CD4-positive, CD25-positive, alpha-beta regulatory T cell (primary cell): ENCODE measurements around the gene ABHD15. TPM values are rescaled to one million over a fixed set of nuclear protein-coding genes. Genes with fewer than 3 reads are reported as not detected.
A peak's percentile ranks its signal among the peaks of the same experiment; 100 is the strongest.

Experiments used
- ATAC-seq, 2 donors: fragments of 150-1000 bp; cut with Tn5 transposase; one replicate each; pipeline ENCODE4 v1.10.0; 2021; ENCODE audit warnings: low read depth in 2 of 2, moderate number of reproducible peaks in 2 of 2, moderate library complexity in 1 of 2
- DNase-seq, 3 donors: peaks; one replicate each; pipeline versions ENCODE4 v3.0.0 to v3.0.0-alpha.2; 2012 to 2022; ENCODE audit warnings: mixed read lengths in 1 of 3
- H3K27ac ChIP-seq: one replicate; pipeline ENCODE4 v1.7.0; 2013; ENCODE audit warnings: mild to moderate bottlenecking, low read length; ENCODE audit not compliant: insufficient read depth, poor library complexity, severe bottlenecking
- H3K27me3 ChIP-seq: one replicate; pipeline ENCODE4 v1.7.0; 2013; ENCODE audit warnings: low read length; ENCODE audit not compliant: control insufficient read depth, insufficient read depth
- H3K36me3 ChIP-seq: one replicate; pipeline ENCODE4 v1.7.0; 2013; ENCODE audit warnings: mild to moderate bottlenecking, low read length, moderate library complexity; ENCODE audit not compliant: control insufficient read depth, insufficient read depth
- H3K4me1 ChIP-seq: 2 replicates; pipeline ENCODE4 v1.7.0; 2013; ENCODE audit warnings: mild to moderate bottlenecking, low read length; ENCODE audit not compliant: insufficient read depth, control insufficient read depth, poor library complexity, severe bottlenecking
- H3K4me3 ChIP-seq: one replicate; pipeline ENCODE4 v1.7.0; 2013; ENCODE audit warnings: low read depth, mild to moderate bottlenecking, low read length, moderate library complexity
- H3K9me3 ChIP-seq, 2 experiments: 1 replicate in 1 of 2; 2 replicates in 1 of 2; pipeline ENCODE4 v1.7.0; 2013; ENCODE audit warnings: low read length in 2 of 2, mild to moderate bottlenecking in 1 of 2, moderate library complexity in 1 of 2; ENCODE audit not compliant: control insufficient read depth in 2 of 2
- H3K27ac Mint-ChIP-seq, 3 donors: one replicate each; pipeline ENCODE4 v1.8.0; 2020 to 2022; ENCODE audit warnings: mild to moderate bottlenecking in 3 of 3, mixed read lengths in 3 of 3, moderate library complexity in 2 of 3
- H3K27me3 Mint-ChIP-seq: one replicate; pipeline ENCODE4 v1.8.0; 2022; ENCODE audit warnings: mild to moderate bottlenecking, mixed read lengths
- H3K36me3 Mint-ChIP-seq: one replicate; pipeline ENCODE4 v1.8.0; 2020; ENCODE audit warnings: mixed read lengths
- H3K4me1 Mint-ChIP-seq, 4 donors: one replicate each; pipeline ENCODE4 v1.8.0; 2020 to 2022; ENCODE audit warnings: mixed read lengths in 4 of 4, mild to moderate bottlenecking in 1 of 4
- H3K4me3 Mint-ChIP-seq, 4 donors: one replicate each; pipeline ENCODE4 v1.8.0; 2020 to 2022; ENCODE audit warnings: mild to moderate bottlenecking in 4 of 4, mixed read lengths in 4 of 4, moderate library complexity in 3 of 4
- H3K9me3 Mint-ChIP-seq, 7 donors: one replicate each; pipeline ENCODE4 v1.8.0; 2020 to 2022; ENCODE audit warnings: mixed read lengths in 7 of 7, mild to moderate bottlenecking in 3 of 7, moderate library complexity in 2 of 7
- polyA plus RNA-seq, 4 donors: library from polyadenylated mRNA; unstranded; fragments of 300-500 nt; fragmentation: Illumina TruSeq; gene quantifications; one replicate each; pipeline ENCODE4 v1.2.3, GENCODE V29; 2021
- total RNA-seq: library from RNA; stranded (reverse); gene quantifications from one replicate; pipeline ENCODE4 v1.2.3, GENCODE V29; 2022

The ABHD15 gene
- total and polyA plus RNA-seq, 5 donors from 2014 or later = 6.2 to 9.9 (median 7.6) TPM

- peaks cover 0 to 1% (median 0%) of the 10 kb centered on the region in 7 donors for H3K9me3 Mint-ChIP-seq
- peaks cover 28% of the 10 kb centered on the region for H3K36me3 Mint-ChIP-seq
- no peak for ATAC-seq
- H3K27ac Mint-ChIP-seq = no peak overlapping the region
- Histone ChIP-seq H3K9me3 (no peaks in the 10 kb centered on the region), H3K36me3 (peaks cover 37% of the 10 kb centered on the region), H3K27me3 (no peaks in the 10 kb centered on the region), H3K27ac (no peak overlapping the region), H3K4me3 (no peak overlapping the region), H3K4me1 (peaks cover 4% of the 10 kb centered on the region)
- DNase-seq = no peak
- H3K4me3 Mint-ChIP-seq = no peak overlapping the region
- peaks cover 5 to 13% (median 7%) of the 10 kb centered on the region in 4 donors for H3K4me1 Mint-ChIP-seq
- no peaks in the 10 kb centered on the region for H3K27me3 Mint-ChIP-seq
Measured at GRCh38 chr17:29577001-29577370, 10.1 kb upstream of the ABHD15 start.

- Mint-ChIP-seq H3K4me1 (peaks cover 5 to 13% (median 7%) of the 10 kb centered on the region in 4 donors), H3K4me3 (no peak overlapping the region), H3K27me3 (no peaks in the 10 kb centered on the region), H3K27ac (no peak overlapping the region), H3K9me3 (peaks cover 0 to 1% (median 0%) of the 10 kb centered on the region in 7 donors), H3K36me3 (peaks cover 28% of the 10 kb centered on the region)
- no peak for DNase-seq
- no peaks in the 10 kb centered on the region for H3K27me3 ChIP-seq
- no peak overlapping the region for H3K4me3 ChIP-seq
- H3K27ac ChIP-seq = no peak overlapping the region
- no peak for ATAC-seq
- no peaks in the 10 kb centered on the region for H3K9me3 ChIP-seq
- H3K4me1 ChIP-seq = peaks cover 4% of the 10 kb centered on the region
- peaks cover 33% of the 10 kb centered on the region for H3K36me3 ChIP-seq
Measured at GRCh38 chr17:29576214-29577000, 9.6 kb upstream of the ABHD15 start.

- peaks cover 28% of the 10 kb centered on the region for H3K36me3 Mint-ChIP-seq
- Histone ChIP-seq H3K27ac (no peak overlapping the region), H3K4me3 (no peak overlapping the region), H3K36me3 (peaks cover 33% of the 10 kb centered on the region), H3K4me1 (peaks cover 4% of the 10 kb centered on the region), H3K9me3 (no peaks in the 10 kb centered on the region), H3K27me3 (no peaks in the 10 kb centered on the region)
- H3K4me1 Mint-ChIP-seq = peaks cover 5 to 18% (median 12%) of the 10 kb centered on the region in 4 donors
- no peak overlapping the region for H3K27ac Mint-ChIP-seq
- H3K4me3 Mint-ChIP-seq = peak overlapping the region in 1 of 4 donors; percentile 71
- H3K27me3 Mint-ChIP-seq = no peaks in the 10 kb centered on the region
- DNase-seq = no peak
- ATAC-seq = no peak
- H3K9me3 Mint-ChIP-seq = peaks cover 0 to 3% (median 0%) of the 10 kb centered on the region in 7 donors
Measured at GRCh38 chr17:29575511-29576213, 8.8 kb upstream of the ABHD15 start.

- H3K27me3 Mint-ChIP-seq = no peaks in the 10 kb centered on the region
- peak overlapping the region in 1 of 4 donors; percentile 71 for H3K4me3 Mint-ChIP-seq
- no peak overlapping the region for H3K27ac ChIP-seq
- DNase-seq = no peak
- peaks cover 33% of the 10 kb centered on the region for H3K36me3 ChIP-seq
- peaks cover 0 to 2% (median 0%) of the 10 kb centered on the region in 7 donors for H3K9me3 Mint-ChIP-seq
- peaks cover 21% of the 10 kb centered on the region for H3K36me3 Mint-ChIP-seq
- H3K27ac Mint-ChIP-seq = no peak overlapping the region
- H3K9me3 ChIP-seq = no peaks in the 10 kb centered on the region
- H3K4me3 ChIP-seq = no peak overlapping the region
- ATAC-seq = no peak
- no peaks in the 10 kb centered on the region for H3K4me1 ChIP-seq
- peaks cover 0 to 14% (median 8%) of the 10 kb centered on the region in 4 donors for H3K4me1 Mint-ChIP-seq
- no peaks in the 10 kb centered on the region for H3K27me3 ChIP-seq
Measured at GRCh38 chr17:29574732-29575510, 8.1 kb upstream of the ABHD15 start.

GRCh38 chr17:29573871-29574731 lies 7.3 kb upstream of the ABHD15 start:
- no peak for ATAC-seq
- peaks cover 4% of the 10 kb centered on the region for H3K4me1 ChIP-seq
- Mint-ChIP-seq H3K36me3 (peaks cover 16% of the 10 kb centered on the region), H3K9me3 (peaks cover 0 to 2% (median 0%) of the 10 kb centered on the region in 7 donors), H3K27me3 (no peaks in the 10 kb centered on the region), H3K4me3 (no peak overlapping the region), H3K27ac (peak overlapping the region in 1 of 3 donors; percentile 12), H3K4me1 (peaks cover 0 to 20% (median 13%) of the 10 kb centered on the region in 4 donors)
- H3K4me3 ChIP-seq = no peak overlapping the region
- H3K36me3 ChIP-seq = peaks cover 33% of the 10 kb centered on the region
- DNase-seq = no peak
- no peaks in the 10 kb centered on the region for H3K9me3 ChIP-seq
- H3K27ac ChIP-seq = no peak overlapping the region
- no peaks in the 10 kb centered on the region for H3K27me3 ChIP-seq

- Mint-ChIP-seq H3K27ac (no peak overlapping the region), H3K9me3 (peaks cover 0 to 2% (median 0%) of the 10 kb centered on the region in 7 donors), H3K4me3 (no peak overlapping the region), H3K36me3 (peaks cover 12% of the 10 kb centered on the region), H3K4me1 (peaks cover 0 to 22% (median 15%) of the 10 kb centered on the region in 4 donors), H3K27me3 (no peaks in the 10 kb centered on the region)
- Histone ChIP-seq H3K4me1 (peaks cover 8% of the 10 kb centered on the region), H3K27me3 (no peaks in the 10 kb centered on the region), H3K4me3 (no peak overlapping the region), H3K27ac (no peak overlapping the region), H3K9me3 (no peaks in the 10 kb centered on the region), H3K36me3 (peaks cover 33% of the 10 kb centered on the region)
- no peak for DNase-seq
- ATAC-seq = no peak
Measured at GRCh38 chr17:29573558-29573869, 6.7 kb upstream of the ABHD15 start.
